GM12873 (cell line): ENCODE data around the gene IMP4.

ENCODE experiments used
- CTCF ChIP-seq: IDR thresholded peaks from 2 replicates; pipeline ENCODE4 v1.5.1; 2012; ENCODE audit warnings: low read depth, mild to moderate bottlenecking, moderate library complexity, low read length, control low read depth; ENCODE audit not compliant: insufficient read depth; ENCODE audit errors: missing control alignments

Gene IMP4

GRCh38 chr2:130358420-130359350, 16.0 kb downstream of the IMP4 start:
- no peak for TF ChIP-seq CTCF

GRCh38 chr2:130359466-130359865, 16.8 kb downstream of the IMP4 start:
- no peak for TF ChIP-seq CTCF

- no peak for TF ChIP-seq CTCF
Observed at GRCh38 chr2:130363479-130363878, 20.8 kb downstream of the IMP4 start.

- no peak for TF ChIP-seq CTCF
Observed at GRCh38 chr2:130365075-130365474, 22.4 kb downstream of the IMP4 start.

GRCh38 chr2:130365963-130366362, 23.3 kb downstream of the IMP4 start:
- TF ChIP-seq CTCF = no peak

GRCh38 chr2:130366720-130367119, 24.0 kb downstream of the IMP4 start:
- no peak for TF ChIP-seq CTCF

- TF ChIP-seq CTCF = no peak
Observed at GRCh38 chr2:130368786-130369185, 26.1 kb downstream of the IMP4 start.
